Breast epithelium (tissue), 4 donors: ENCODE data around the gene PDLIM4. TPM values are rescaled to one million over a fixed set of nuclear protein-coding genes. Genes with fewer than 3 reads are reported as not detected.

ENCODE experiments used
- DNase-seq, 2 donors: peaks; one replicate each; pipeline ENCODE4 v3.0.0-alpha.2; 2019; ENCODE audit warnings: low spot score in 2 of 2
- H3K27ac ChIP-seq, 2 donors: fragments of 200-600 bp; sonication (generic) in 1 of 2; one replicate each; pipeline ENCODE4 v1.5.1; 2016 to 2019; ENCODE audit warnings: mild to moderate bottlenecking in 1 of 2
- H3K27me3 ChIP-seq, 2 donors: fragments of 200-600 bp; sonication (generic) in 1 of 2; one replicate each; pipeline versions ENCODE4 v1.5.1 to v1.6.0; 2017 to 2019; ENCODE audit warnings: control low read depth in 1 of 2, mild to moderate bottlenecking in 1 of 2
- H3K36me3 ChIP-seq: fragments of 200-600 bp; one replicate; pipeline ENCODE4 v1.5.1; 2019
- H3K4me1 ChIP-seq, 2 donors: fragments of 200-600 bp; sonication (generic); one replicate each; pipeline ENCODE4 v1.5.1; 2016 to 2019; ENCODE audit warnings: control low read depth in 1 of 2
- H3K4me3 ChIP-seq, 3 donors: fragments of 200-600 bp; sonication (generic); 1 replicate in 2 of 3; 2 replicates in 1 of 3; pipeline ENCODE4 v1.5.1; 2016 to 2019; ENCODE audit warnings: mild to moderate bottlenecking in 3 of 3, moderate library complexity in 2 of 3
- H3K9me3 ChIP-seq, 2 donors: fragments of 200-600 bp; sonication (generic) in 1 of 2; one replicate each; pipeline ENCODE4 v1.5.1; 2016 to 2019; ENCODE audit warnings: control low read depth in 1 of 2
- CTCF ChIP-seq, 3 donors: fragments of 450-650 bp; IDR thresholded peaks; one replicate each; pipeline ENCODE4 v1.5.1; 2016 to 2017; ENCODE audit warnings: antibody characterized with exemption in 3 of 3, mild to moderate bottlenecking in 3 of 3, moderate library complexity in 3 of 3
- POLR2A ChIP-seq: fragments of 450-650 bp; IDR thresholded peaks from one replicate; pipeline ENCODE4 v1.6.1; 2016; ENCODE audit warnings: antibody characterized with exemption, mild to moderate bottlenecking, moderate library complexity
- POLR2AphosphoS5 ChIP-seq, 3 donors: sonication (generic); formaldehyde crosslinking; IDR thresholded peaks; one replicate each; pipeline ENCODE4 v1.6.1; 2017; ENCODE audit warnings: antibody characterized with exemption in 3 of 3
- intact Hi-C: fragments of 100-400 bp; cut with DNase I; formaldehyde crosslinking; loops from one replicate; pipeline ENCODE4 v1.15.1; 2023; ENCODE audit warnings: low total_unique reads
- total RNA-seq, 3 donors: library from RNA; depleted of rRNA; stranded (reverse); fragments of >200 nt; gene quantifications; one replicate each; pipeline ENCODE4 v1.1.0, GENCODE V29; 2016

PDLIM4 gene
- total RNA-seq, 3 donors from 2014 or later: 9.0 to 102 (median 71.4) TPM

- H3K27me3 ChIP-seq: no peaks in the 10 kb centered on the region
These were observed 15.1 kb downstream of the PDLIM4 start for GRCh38 chr5:132272311-132273210.

GRCh38 chr5:132273631-132274030 lies 16.1 kb downstream of the PDLIM4 start:
- no peaks in the 10 kb centered on the region for H3K27me3 ChIP-seq
- H3K27ac ChIP-seq: no peak overlapping the region
- H3K9me3 ChIP-seq: no peaks in the 10 kb centered on the region
- no peak overlapping the region for H3K4me3 ChIP-seq
- H3K4me1 ChIP-seq: peaks cover 4 to 5% of the 10 kb centered on the region in 2 donors
- H3K36me3 ChIP-seq: no peaks in the 10 kb centered on the region
- intact Hi-C loops: no loop called here
- no peak for TF ChIP-seq CTCF (IDR thresholded peaks at IDR 0.05)
- no peak for TF ChIP-seq POLR2AphosphoS5 (IDR thresholded peaks at IDR 0.05)
- no peak for TF ChIP-seq POLR2A
- no peak for DNase-seq

More at GRCh38 chr5:132272311-132273210, 15.1 kb downstream of the PDLIM4 start:
- Histone ChIP-seq H3K4me1 (peaks cover 5% of the 10 kb centered on the region in 2 donors), H3K9me3 (no peaks in the 10 kb centered on the region), H3K36me3 (no peaks in the 10 kb centered on the region), H3K4me3 (peak overlapping the region in 1 of 3 donors; percentile 11), H3K27ac (peak overlapping the region in 1 of 2 donors; percentile 19)
- intact Hi-C loops: no loop called here
- TF ChIP-seq POLR2A: no peak
- TF ChIP-seq CTCF (IDR thresholded peaks at IDR 0.05): peak; percentile 77 to 81 (median 80)
- no peak for TF ChIP-seq POLR2AphosphoS5 (IDR thresholded peaks at IDR 0.05)
- no peak for DNase-seq

- TF ChIP-seq CTCF (IDR thresholded peaks at IDR 0.05): no peak
- Histone ChIP-seq H3K27me3 (no peaks in the 10 kb centered on the region), H3K9me3 (no peaks in the 10 kb centered on the region), H3K4me3 (no peak overlapping the region), H3K4me1 (peaks cover 0 to 4% of the 10 kb centered on the region in 2 donors), H3K36me3 (no peaks in the 10 kb centered on the region), H3K27ac (no peak overlapping the region)
- DNase-seq: no peak
- intact Hi-C loops: no loop called here
These were observed 16.7 kb downstream of the PDLIM4 start for GRCh38 chr5:132274050-132274792.

GRCh38 chr5:132275367-132276220 lies 18.1 kb downstream of the PDLIM4 start:
- Histone ChIP-seq H3K4me3 (no peak overlapping the region), H3K4me1 (no peaks in the 10 kb centered on the region), H3K27ac (no peak overlapping the region)

More at GRCh38 chr5:132275367-132276220, 18.1 kb downstream of the PDLIM4 start:
- H3K9me3 ChIP-seq: no peaks in the 10 kb centered on the region
- intact Hi-C loops: no loop called here
- H3K27me3 ChIP-seq: no peaks in the 10 kb centered on the region
- TF ChIP-seq POLR2AphosphoS5 (IDR thresholded peaks at IDR 0.05) (no peak), CTCF (IDR thresholded peaks at IDR 0.05) (no peak), POLR2A (no peak)
- no peak for DNase-seq
- no peaks in the 10 kb centered on the region for H3K36me3 ChIP-seq
